ENCODE data around the gene NDUFA6. TPM values are rescaled to one million over a fixed set of nuclear protein-coding genes. Genes with fewer than 3 reads are reported as not detected.

The NDUFA6 gene
- total and polyA plus RNA-seq, 2 of the 13 experiments (the other 11 are each of a cell fraction or from before 2014, with no cell fraction given), result 68.5 to 87.8 TPM

DNA sequence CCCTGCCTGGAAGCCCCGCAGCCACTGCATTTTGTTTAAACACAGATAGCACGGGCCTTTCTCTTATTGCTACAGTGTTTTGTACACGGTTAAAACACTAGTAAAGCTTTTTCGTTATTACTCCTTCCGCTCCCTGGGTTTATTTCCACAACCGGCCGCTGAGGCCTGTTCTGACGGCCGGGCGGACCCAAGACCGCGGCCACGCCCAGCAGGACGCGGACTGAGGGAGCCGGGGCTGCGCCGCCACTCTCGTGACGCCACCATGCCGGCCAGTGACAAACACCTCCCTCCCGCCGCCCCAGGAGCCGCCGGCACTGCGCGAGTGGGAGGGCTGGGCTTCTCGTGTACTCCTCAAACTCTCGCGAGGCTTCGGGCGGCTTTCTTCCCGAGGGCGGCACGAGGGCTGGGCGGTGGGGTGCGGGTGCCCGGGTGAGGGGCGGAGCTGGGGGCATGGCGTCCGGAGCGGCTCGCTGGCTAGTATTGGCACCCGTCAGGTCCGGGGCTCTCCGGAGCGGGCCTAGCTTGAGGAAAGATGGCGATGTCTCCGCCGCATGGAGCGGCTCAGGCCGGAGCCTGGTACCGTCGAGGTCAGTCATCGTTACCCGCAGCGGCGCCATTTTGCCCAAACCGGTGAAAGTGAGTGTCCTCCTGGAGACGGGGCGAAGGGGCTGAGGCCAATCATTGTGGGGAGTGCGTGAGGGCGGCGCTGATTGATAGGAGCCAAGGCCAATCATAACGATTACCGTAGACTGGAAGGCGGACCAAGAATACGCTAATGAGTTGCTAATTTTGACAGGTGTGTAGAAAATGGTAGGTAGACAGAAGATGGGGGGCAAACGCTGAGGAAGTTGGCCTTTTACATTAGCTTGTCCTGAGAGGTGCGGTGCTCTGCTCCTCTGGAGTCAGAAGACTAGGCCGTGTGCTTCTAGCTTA lies 11.0 kb downstream of the NDUFA6 start, which contains the start of gene SMDT1 (continued):
- TF ChIP-seq AKAP8 (CRISPR knock-in tag; IDR thresholded peaks at IDR 0.05) (0 out of 2 replicates have a peak, but pooled peaks have one; percentile 6), RAD51 (IDR thresholded peaks at IDR 0.05; ENCODE audit: borderline replicate concordance) (no peak), ZFP1 (CRISPR knock-in tag; IDR thresholded peaks at IDR 0.05) (no peak), ZNF570 (CRISPR knock-in tag; IDR thresholded peaks at IDR 0.05; ENCODE audit: borderline replicate concordance) (no peak), ZFP37 (CRISPR knock-in tag; IDR thresholded peaks at IDR 0.05; ENCODE audit: borderline replicate concordance) (0 out of 2 replicates have a peak, but pooled peaks have one; percentile 31), RAD21 (CRISPR knock-in tag; IDR thresholded peaks at IDR 0.05) (0 out of 2 replicates have a peak, but pooled peaks have one; percentile 28), U2AF1 (optimal IDR thresholded peaks at IDR 0.05; ENCODE audit: low read depth, low read length) (peak; percentile 37), ZNF451 (CRISPR knock-in tag; IDR thresholded peaks at IDR 0.05) (peak; percentile 78; the same call in 1 of the 2 replicates), ZNF530 (CRISPR knock-in tag; IDR thresholded peaks at IDR 0.05; ENCODE audit: low read depth) (no peak), NFKB2 (CRISPR knock-in tag; IDR thresholded peaks at IDR 0.05; ENCODE audit: borderline replicate concordance) (peak; percentile 92; the same call in 1 of the 2 replicates), CENPX (CRISPR knock-in tag; IDR thresholded peaks at IDR 0.05) (no peak), NCOA1 (CRISPR knock-in tag; IDR thresholded peaks at IDR 0.05) (no peak), ZNF33B (CRISPR knock-in tag; IDR thresholded peaks at IDR 0.05) (peak; percentile 93), ESRRA (CRISPR knock-in tag; IDR thresholded peaks at IDR 0.05; ENCODE audit: low read depth) (no peak), TOE1 (CRISPR knock-in tag; IDR thresholded peaks at IDR 0.05) (no peak), PHB2 (IDR thresholded peaks at IDR 0.05; ENCODE audit: partially characterized antibody) (no peak)
- TF ChIP-seq, protein P1, sequence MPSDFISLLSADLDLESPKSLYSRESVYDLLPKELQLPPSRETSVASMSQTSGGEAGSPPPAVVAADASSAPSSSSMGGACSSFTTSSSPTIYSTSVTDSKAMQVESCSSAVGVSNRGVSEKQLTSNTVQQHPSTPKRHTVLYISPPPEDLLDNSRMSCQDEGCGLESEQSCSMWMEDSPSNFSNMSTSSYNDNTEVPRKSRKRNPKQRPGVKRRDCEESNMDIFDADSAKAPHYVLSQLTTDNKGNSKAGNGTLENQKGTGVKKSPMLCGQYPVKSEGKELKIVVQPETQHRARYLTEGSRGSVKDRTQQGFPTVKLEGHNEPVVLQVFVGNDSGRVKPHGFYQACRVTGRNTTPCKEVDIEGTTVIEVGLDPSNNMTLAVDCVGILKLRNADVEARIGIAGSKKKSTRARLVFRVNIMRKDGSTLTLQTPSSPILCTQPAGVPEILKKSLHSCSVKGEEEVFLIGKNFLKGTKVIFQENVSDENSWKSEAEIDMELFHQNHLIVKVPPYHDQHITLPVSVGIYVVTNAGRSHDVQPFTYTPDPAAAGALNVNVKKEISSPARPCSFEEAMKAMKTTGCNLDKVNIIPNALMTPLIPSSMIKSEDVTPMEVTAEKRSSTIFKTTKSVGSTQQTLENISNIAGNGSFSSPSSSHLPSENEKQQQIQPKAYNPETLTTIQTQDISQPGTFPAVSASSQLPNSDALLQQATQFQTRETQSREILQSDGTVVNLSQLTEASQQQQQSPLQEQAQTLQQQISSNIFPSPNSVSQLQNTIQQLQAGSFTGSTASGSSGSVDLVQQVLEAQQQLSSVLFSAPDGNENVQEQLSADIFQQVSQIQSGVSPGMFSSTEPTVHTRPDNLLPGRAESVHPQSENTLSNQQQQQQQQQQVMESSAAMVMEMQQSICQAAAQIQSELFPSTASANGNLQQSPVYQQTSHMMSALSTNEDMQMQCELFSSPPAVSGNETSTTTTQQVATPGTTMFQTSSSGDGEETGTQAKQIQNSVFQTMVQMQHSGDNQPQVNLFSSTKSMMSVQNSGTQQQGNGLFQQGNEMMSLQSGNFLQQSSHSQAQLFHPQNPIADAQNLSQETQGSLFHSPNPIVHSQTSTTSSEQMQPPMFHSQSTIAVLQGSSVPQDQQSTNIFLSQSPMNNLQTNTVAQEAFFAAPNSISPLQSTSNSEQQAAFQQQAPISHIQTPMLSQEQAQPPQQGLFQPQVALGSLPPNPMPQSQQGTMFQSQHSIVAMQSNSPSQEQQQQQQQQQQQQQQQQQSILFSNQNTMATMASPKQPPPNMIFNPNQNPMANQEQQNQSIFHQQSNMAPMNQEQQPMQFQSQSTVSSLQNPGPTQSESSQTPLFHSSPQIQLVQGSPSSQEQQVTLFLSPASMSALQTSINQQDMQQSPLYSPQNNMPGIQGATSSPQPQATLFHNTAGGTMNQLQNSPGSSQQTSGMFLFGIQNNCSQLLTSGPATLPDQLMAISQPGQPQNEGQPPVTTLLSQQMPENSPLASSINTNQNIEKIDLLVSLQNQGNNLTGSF (CRISPR knock-in tag; IDR thresholded peaks at IDR 0.05), result peak; percentile 38; the same call in 1 of the 2 replicates
- TF ChIP-seq, protein P2, sequence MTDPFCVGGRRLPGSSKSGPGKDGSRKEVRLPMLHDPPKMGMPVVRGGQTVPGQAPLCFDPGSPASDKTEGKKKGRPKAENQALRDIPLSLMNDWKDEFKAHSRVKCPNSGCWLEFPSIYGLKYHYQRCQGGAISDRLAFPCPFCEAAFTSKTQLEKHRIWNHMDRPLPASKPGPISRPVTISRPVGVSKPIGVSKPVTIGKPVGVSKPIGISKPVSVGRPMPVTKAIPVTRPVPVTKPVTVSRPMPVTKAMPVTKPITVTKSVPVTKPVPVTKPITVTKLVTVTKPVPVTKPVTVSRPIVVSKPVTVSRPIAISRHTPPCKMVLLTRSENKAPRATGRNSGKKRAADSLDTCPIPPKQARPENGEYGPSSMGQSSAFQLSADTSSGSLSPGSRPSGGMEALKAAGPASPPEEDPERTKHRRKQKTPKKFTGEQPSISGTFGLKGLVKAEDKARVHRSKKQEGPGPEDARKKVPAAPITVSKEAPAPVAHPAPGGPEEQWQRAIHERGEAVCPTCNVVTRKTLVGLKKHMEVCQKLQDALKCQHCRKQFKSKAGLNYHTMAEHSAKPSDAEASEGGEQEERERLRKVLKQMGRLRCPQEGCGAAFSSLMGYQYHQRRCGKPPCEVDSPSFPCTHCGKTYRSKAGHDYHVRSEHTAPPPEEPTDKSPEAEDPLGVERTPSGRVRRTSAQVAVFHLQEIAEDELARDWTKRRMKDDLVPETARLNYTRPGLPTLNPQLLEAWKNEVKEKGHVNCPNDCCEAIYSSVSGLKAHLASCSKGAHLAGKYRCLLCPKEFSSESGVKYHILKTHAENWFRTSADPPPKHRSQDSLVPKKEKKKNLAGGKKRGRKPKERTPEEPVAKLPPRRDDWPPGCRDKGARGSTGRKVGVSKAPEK (CRISPR knock-in tag; IDR thresholded peaks at IDR 0.05; ENCODE audit: borderline replicate concordance), result no peak
- TF ChIP-seq, protein P3, sequence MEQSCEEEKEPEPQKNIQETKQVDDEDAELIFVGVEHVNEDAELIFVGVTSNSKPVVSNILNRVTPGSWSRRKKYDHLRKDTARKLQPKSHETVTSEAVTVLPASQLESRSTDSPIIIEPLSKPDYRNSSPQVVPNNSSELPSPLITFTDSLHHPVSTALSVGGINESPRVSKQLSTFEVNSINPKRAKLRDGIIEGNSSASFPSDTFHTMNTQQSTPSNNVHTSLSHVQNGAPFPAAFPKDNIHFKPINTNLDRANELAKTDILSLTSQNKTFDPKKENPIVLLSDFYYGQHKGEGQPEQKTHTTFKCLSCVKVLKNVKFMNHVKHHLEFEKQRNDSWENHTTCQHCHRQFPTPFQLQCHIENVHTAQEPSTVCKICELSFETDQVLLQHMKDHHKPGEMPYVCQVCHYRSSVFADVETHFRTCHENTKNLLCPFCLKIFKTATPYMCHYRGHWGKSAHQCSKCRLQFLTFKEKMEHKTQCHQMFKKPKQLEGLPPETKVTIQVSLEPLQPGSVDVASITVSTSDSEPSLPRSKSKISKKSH (CRISPR knock-in tag; IDR thresholded peaks at IDR 0.05; ENCODE audit: borderline replicate concordance), result peak; percentile 79; the same call in 1 of the 2 replicates

All from HepG2 (cell line).